COLO668 (cell line): ENCODE data around the gene LRP1B.

Experiments used
- DNase-seq: peaks from one replicate; lab custom pipeline; 2025; ENCODE audit not compliant: unreplicated experiment; lab: John Stamatoyannopoulos, UW

The LRP1B gene

GRCh38 chr2:141524777-141525176 lies 606.0 kb downstream of the LRP1B start:
- DNase-seq, result no peak

- DNase-seq, result no peak
These were observed 607.6 kb downstream of the LRP1B start for GRCh38 chr2:141523199-141523598.

- no peak for DNase-seq
These were observed 608.1 kb downstream of the LRP1B start for GRCh38 chr2:141522702-141523101.

GRCh38 chr2:141522048-141522447 lies 608.8 kb downstream of the LRP1B start:
- no peak for DNase-seq

- no peak for DNase-seq
These were observed 610.9 kb downstream of the LRP1B start for GRCh38 chr2:141519906-141520305.

- DNase-seq, result no peak
These were observed 612.9 kb downstream of the LRP1B start for GRCh38 chr2:141517852-141518421.

- no peak for DNase-seq
These were observed 613.5 kb downstream of the LRP1B start for GRCh38 chr2:141517180-141517851.

GRCh38 chr2:141515931-141516330 lies 614.9 kb downstream of the LRP1B start:
- no peak for DNase-seq

- DNase-seq, result no peak
These were observed 617.0 kb downstream of the LRP1B start for GRCh38 chr2:141513853-141514252.

GRCh38 chr2:141508806-141509595 lies 621.8 kb downstream of the LRP1B start:
- no peak for DNase-seq

- no peak for DNase-seq
These were observed 622.6 kb downstream of the LRP1B start for GRCh38 chr2:141508086-141508752.

- no peak for DNase-seq
These were observed 624.7 kb downstream of the LRP1B start for GRCh38 chr2:141506135-141506534.

GRCh38 chr2:141501752-141502151 lies 629.1 kb downstream of the LRP1B start:
- no peak for DNase-seq

GRCh38 chr2:141499123-141499522 lies 631.7 kb downstream of the LRP1B start:
- no peak for DNase-seq

GRCh38 chr2:141498561-141498960 lies 632.3 kb downstream of the LRP1B start:
- no peak for DNase-seq

GRCh38 chr2:141497272-141497671 lies 633.5 kb downstream of the LRP1B start:
- DNase-seq, result no peak

- DNase-seq, result no peak
These were observed 634.0 kb downstream of the LRP1B start for GRCh38 chr2:141496810-141497209.

GRCh38 chr2:141493936-141494335 lies 636.9 kb downstream of the LRP1B start:
- DNase-seq, result no peak

GRCh38 chr2:141492816-141493215 lies 638.0 kb downstream of the LRP1B start:
- no peak for DNase-seq

- no peak for DNase-seq
These were observed 639.9 kb downstream of the LRP1B start for GRCh38 chr2:141490886-141491285.

GRCh38 chr2:141482697-141483096 lies 648.1 kb downstream of the LRP1B start:
- no peak for DNase-seq

GRCh38 chr2:141475801-141476200 lies 655.0 kb downstream of the LRP1B start:
- no peak for DNase-seq
